ENCODE measurements around the gene MED9. TPM values are rescaled to one million over a fixed set of nuclear protein-coding genes. Genes with fewer than 3 reads are reported as not detected.

Gene MED9
- total and polyA plus RNA-seq, 10 of the 15 experiments (the other 5 are each of a cell fraction or from before 2014, with no cell fraction given): 1.5 to 22.4 (median 14.8) TPM

- SMC1A ChIA-PET (ENCODE audit: uncharacterized antibody, unreplicated experiment): no interaction called here
- BruUV-seq (replicated peaks): no TSS peak
- Histone ChIP-seq H3K79me2 (ENCODE audit: control insufficient read depth, insufficient read depth, low read length) (no peaks in the 10 kb centered on the region), H3K4me3 (no peak overlapping the region), H3K36me3 (ENCODE audit: control insufficient read depth in 2 of 2, insufficient read depth in 2 of 2, low read length in 1 of 2) (no peaks in the 10 kb centered on the region), H3K9me3 (replicated peaks; ENCODE audit: control insufficient read depth, insufficient read depth, low read length) (no peaks in the 10 kb centered on the region), H3K27ac (ENCODE audit: control insufficient read depth, insufficient read depth) (no peak overlapping the region), H2AFZ (ENCODE audit: control insufficient read depth, low read depth, low read length) (no peak overlapping the region), H3K9ac (ENCODE audit: control insufficient read depth, insufficient read depth, low read length) (no peak overlapping the region), H3K4me2 (ENCODE audit: control insufficient read depth, insufficient read depth) (no peak overlapping the region), H3K4me1 (ENCODE audit: control insufficient read depth, insufficient read depth, low read length) (no peaks in the 10 kb centered on the region), H3K27me3 (replicated peaks in 1 of 2; ENCODE audit: control insufficient read depth in 2 of 2, insufficient read depth in 2 of 2, low read length in 1 of 2) (peaks cover 0 to 2% of the 10 kb centered on the region in 2 experiments; a peak in 1 of 4 replicates), H4K20me1 (ENCODE audit: control insufficient read depth, insufficient read depth) (no peaks in the 10 kb centered on the region)
- no peak for DNase-seq (ENCODE audit: low read depth, low spot score)
- CTCF ChIA-PET: no interaction called here
- intact Hi-C loops (cut with micrococcal nuclease; ENCODE audit: unreplicated experiment) (no loop called here), in situ Hi-C loops (cut with MboI) (no loop called here)
- TF ChIP-seq NFYB (IDR thresholded peaks at IDR 0.05; ENCODE audit: insufficient read depth, low read depth, low read length): no peak
- no peak for TF ChIP-seq ZBTB33 (IDR thresholded peaks at IDR 0.05)
- no peak for TF ChIP-seq ASH2L (IDR thresholded peaks at IDR 0.05; ENCODE audit: borderline replicate concordance, low read depth)
- TF ChIP-seq HCFC1 (IDR thresholded peaks at IDR 0.05; ENCODE audit: low read length): no peak
- TF ChIP-seq RAD51 (IDR thresholded peaks at IDR 0.05): no peak
- no peak for TF ChIP-seq JUNB (IDR thresholded peaks at IDR 0.05)
- no peak for TF ChIP-seq ZNF274 (IDR thresholded peaks at IDR 0.05; ENCODE audit: insufficient read depth, insufficient read length)
- no peak for TF ChIP-seq SMAD5 (IDR thresholded peaks at IDR 0.05; ENCODE audit: low read depth)
- TF ChIP-seq NFYA (IDR thresholded peaks at IDR 0.05; ENCODE audit: borderline replicate concordance, low read depth, low read length): no peak
- no peak for TF ChIP-seq IKZF1 (conservative IDR thresholded peaks at IDR 0.05)
- TF ChIP-seq PKNOX1 (IDR thresholded peaks at IDR 0.05): no peak
- no peak for TF ChIP-seq MEF2B (IDR thresholded peaks at IDR 0.05; ENCODE audit: partially characterized antibody, poor library complexity, severe bottlenecking)
- TF ChIP-seq KDM1A (IDR thresholded peaks at IDR 0.05; ENCODE audit: borderline replicate concordance): no peak
- no peak for TF ChIP-seq SIX5 (IDR thresholded peaks at IDR 0.05; ENCODE audit: low read depth, low read length, severe bottlenecking)
- TF ChIP-seq YBX1 (IDR thresholded peaks at IDR 0.05): no peak
- TF ChIP-seq E4F1 (IDR thresholded peaks at IDR 0.05; ENCODE audit: borderline replicate concordance, partially characterized antibody): no peak
- TF ChIP-seq E2F8 (IDR thresholded peaks at IDR 0.05; ENCODE audit: low read depth, partially characterized antibody): no peak
- POLR2A ChIA-PET: no interaction called here
- peak; percentile 18 for FAIRE-seq
- RAD21 ChIA-PET (ENCODE audit: unreplicated experiment): no interaction called here
- 0% methylated on average over 1 of the region's 1 CpG for WGBS (ENCODE audit: insufficient coverage, insufficient replicate concordance, low lambda C conversion rate, missing lambda C conversion rate)
- ATAC-seq: no peak
Observed at GRCh38 chr17:17454276-17454675, 22.5 kb upstream of the MED9 start.
